ENCODE results near the gene GCH1. TPM values are rescaled to one million over a fixed set of nuclear protein-coding genes. Genes with fewer than 3 reads are reported as not detected.
"Not testable (repeated sequence)": the region's sequence is repeated elsewhere in the genome, so short reads cannot be mapped to it uniquely, and the experiment has no call there.

GCH1 gene
- total RNA-seq, 4 donors from 2014 or later = 9.5 to 14.3 (median 12.1) TPM

- Histone ChIP-seq H3K4me1 (peaks cover 22% of the 10 kb centered on the region), H3K27me3 (no peaks in the 10 kb centered on the region), H3K4me3 (peak overlapping the region; percentile 42), H3K9me3 (no peaks in the 10 kb centered on the region), H3K36me3 (no peaks in the 10 kb centered on the region), H3K27ac (peak overlapping the region; percentile 59)
- no peak for DNase-seq (ENCODE audit: low spot score in 2 of 2)
- TF ChIP-seq POLR2AphosphoS5 (IDR thresholded peaks at IDR 0.05) = no peak
- no peak for TF ChIP-seq POLR2A (IDR thresholded peaks at IDR 0.05)
- TF ChIP-seq CTCF (IDR thresholded peaks at IDR 0.05) = no peak
- TF ChIP-seq EP300 (IDR thresholded peaks at IDR 0.05) = no peak
- under 1% methylated on average over 5 of the region's 5 CpGs for WGBS
Observed at GRCh38 chr14:54881761-54882401, 20.7 kb downstream of the GCH1 start.

GRCh38 chr14:54881235-54881760 lies 21.3 kb downstream of the GCH1 start:
- Histone ChIP-seq H3K36me3 (no peaks in the 10 kb centered on the region), H3K4me1 (peaks cover 22% of the 10 kb centered on the region), H3K4me3 (peak overlapping the region; percentile 42), H3K27me3 (no peaks in the 10 kb centered on the region), H3K9me3 (no peaks in the 10 kb centered on the region), H3K27ac (peak overlapping the region; percentile 59)
- no peak for TF ChIP-seq CTCF (IDR thresholded peaks at IDR 0.05)
- no peak for TF ChIP-seq POLR2AphosphoS5 (IDR thresholded peaks at IDR 0.05)
- no peak for TF ChIP-seq POLR2A (IDR thresholded peaks at IDR 0.05)
- no peak for TF ChIP-seq EP300 (IDR thresholded peaks at IDR 0.05)
- WGBS = 2% methylated on average over 6 of the region's 6 CpGs
- DNase-seq (ENCODE audit: low spot score in 2 of 2) = no peak

GRCh38 chr14:54877703-54878021 lies 25.0 kb downstream of the GCH1 start:
- Histone ChIP-seq H3K4me3 (no peak overlapping the region), H3K27ac (no peak overlapping the region)

GRCh38 chr14:54877015-54877702 lies 25.5 kb downstream of the GCH1 start:
- Histone ChIP-seq H3K36me3 (no peaks in the 10 kb centered on the region), H3K4me1 (peaks cover 12% of the 10 kb centered on the region), H3K4me3 (no peak overlapping the region), H3K27me3 (no peaks in the 10 kb centered on the region), H3K27ac (no peak overlapping the region), H3K9me3 (no peaks in the 10 kb centered on the region)
- 77% methylated on average over 5 of the region's 5 CpGs for WGBS
- TF ChIP-seq POLR2AphosphoS5 (IDR thresholded peaks at IDR 0.05) = no peak
- no peak for TF ChIP-seq POLR2A (IDR thresholded peaks at IDR 0.05)
- no peak for TF ChIP-seq EP300 (IDR thresholded peaks at IDR 0.05)
- no peak for TF ChIP-seq CTCF (IDR thresholded peaks at IDR 0.05)
- DNase-seq (ENCODE audit: low spot score in 2 of 2) = no peak

More at GRCh38 chr14:54877703-54878021, 25.0 kb downstream of the GCH1 start:
- DNase-seq (ENCODE audit: low spot score in 2 of 2) = no peak
- Histone ChIP-seq H3K36me3 (no peaks in the 10 kb centered on the region), H3K9me3 (no peaks in the 10 kb centered on the region), H3K4me1 (peaks cover 18% of the 10 kb centered on the region), H3K27me3 (no peaks in the 10 kb centered on the region)
- TF ChIP-seq EP300 (IDR thresholded peaks at IDR 0.05) (no peak), POLR2A (IDR thresholded peaks at IDR 0.05) (no peak), CTCF (IDR thresholded peaks at IDR 0.05) (no peak), POLR2AphosphoS5 (IDR thresholded peaks at IDR 0.05) (no peak)
- 71% methylated on average over 3 of the region's 3 CpGs for WGBS

GRCh38 chr14:54875648-54876047 lies 27.0 kb downstream of the GCH1 start:
- H3K4me1 ChIP-seq; DNase-seq (ENCODE audit: low spot score in 2 of 2); H3K27me3 ChIP-seq; H3K4me3 ChIP-seq; H3K9me3 ChIP-seq; H3K36me3 ChIP-seq; H3K27ac ChIP-seq: not testable (repeated sequence)
- WGBS = 95% methylated on average over 2 of the region's 2 CpGs

- not testable (repeated sequence) for DNase-seq (ENCODE audit: low spot score in 2 of 2); H3K9me3 ChIP-seq; H3K36me3 ChIP-seq; H3K4me1 ChIP-seq; H3K27me3 ChIP-seq
- Histone ChIP-seq H3K27ac (peak overlapping the region; percentile 43), H3K4me3 (peak overlapping the region; percentile 48)
- 36% methylated on average over 27 of the region's 27 CpGs for WGBS
Observed at GRCh38 chr14:54870154-54871090, 32.2 kb downstream of the GCH1 start.

Measured in suprapubic skin (tissue), 4 donors.